ENCODE measurements around the gene CMTM1.
"Not testable (repeated sequence)": the region's sequence is repeated elsewhere in the genome, so short reads cannot be mapped to it uniquely, and the experiment has no call there.

CMTM1 gene

DNA sequence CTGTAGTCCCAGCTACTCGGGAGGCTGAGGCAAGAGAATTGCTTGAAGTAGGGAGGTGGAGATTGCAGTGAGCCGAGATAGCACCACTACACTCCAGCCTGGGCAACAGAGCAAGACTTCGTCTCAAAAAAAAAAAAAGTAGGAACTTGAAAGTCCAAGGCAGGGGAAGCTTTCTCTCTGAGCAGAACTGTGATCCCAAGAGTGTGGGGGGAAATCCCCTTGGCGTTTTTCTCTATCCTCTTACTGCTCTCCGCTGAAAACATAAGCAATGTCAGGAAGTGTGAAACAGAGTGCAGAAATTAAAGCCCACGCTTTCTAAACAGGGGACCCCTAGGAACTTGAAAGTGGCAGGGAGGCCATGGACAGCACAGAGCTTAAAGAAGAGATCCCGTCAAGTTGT lies 28.5 kb downstream of the CMTM1 start:
- no peak for DNase-seq

DNA sequence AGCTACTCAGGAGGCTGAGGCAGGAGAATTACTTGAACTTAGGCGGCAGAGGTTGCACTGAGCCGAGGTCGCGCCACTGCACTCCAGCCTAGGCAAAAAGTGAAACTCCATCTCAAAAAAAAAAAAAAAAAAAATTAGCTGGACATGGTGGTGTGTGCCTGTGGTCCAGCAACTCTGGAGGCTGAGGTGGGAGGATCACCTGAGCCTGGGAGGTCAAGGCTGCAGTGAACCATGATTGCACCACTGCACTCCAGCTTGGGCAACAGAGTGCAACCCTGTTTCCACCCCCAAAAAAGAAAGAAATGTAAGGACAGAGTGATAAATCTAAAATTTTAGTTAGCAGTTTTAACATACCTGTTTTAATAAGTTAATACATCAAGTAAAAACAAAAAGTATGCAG lies 30.3 kb downstream of the CMTM1 start:
- DNase-seq = not testable (repeated sequence)

DNA sequence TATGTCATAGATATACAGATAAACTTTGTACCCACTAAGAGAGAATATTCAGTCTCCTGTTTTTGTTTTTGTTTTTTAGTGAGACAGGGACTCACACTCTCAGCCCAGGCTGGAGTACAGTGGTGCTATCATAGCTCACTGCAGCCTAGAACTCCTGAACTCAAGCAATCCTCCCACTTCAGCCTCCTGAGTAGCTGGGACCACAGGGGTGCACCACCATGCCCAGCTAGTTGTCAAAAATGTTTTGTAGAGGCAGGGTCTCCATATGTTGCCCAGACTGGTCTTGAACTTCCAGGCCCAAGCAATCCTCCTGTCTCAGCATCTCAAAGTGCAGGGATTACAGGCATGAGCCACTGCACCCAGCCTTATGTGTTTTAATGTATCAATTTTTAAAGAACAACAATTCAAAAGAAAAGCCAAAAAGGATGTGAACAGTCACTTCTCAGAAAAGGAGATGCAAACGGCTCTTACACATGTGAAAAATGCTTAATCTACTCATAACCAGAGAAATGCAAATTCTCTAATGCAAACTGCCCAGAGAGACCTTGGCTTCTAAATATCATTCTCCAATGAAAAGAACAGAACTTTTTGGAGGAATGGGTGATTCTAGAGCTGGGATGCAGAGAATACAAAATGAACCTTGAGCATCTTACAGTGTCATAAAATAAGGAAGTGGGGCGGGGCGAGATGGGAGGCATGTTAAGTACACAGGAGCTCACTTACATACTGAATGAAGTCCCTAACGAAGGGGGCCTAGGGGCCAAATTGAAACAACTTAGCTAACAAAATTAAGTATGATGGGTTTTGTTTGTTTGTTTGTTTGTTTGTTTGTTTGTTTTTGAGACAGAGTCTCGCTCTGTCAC lies 31.0 kb downstream of the CMTM1 start:
- DNase-seq = no peak

DNA sequence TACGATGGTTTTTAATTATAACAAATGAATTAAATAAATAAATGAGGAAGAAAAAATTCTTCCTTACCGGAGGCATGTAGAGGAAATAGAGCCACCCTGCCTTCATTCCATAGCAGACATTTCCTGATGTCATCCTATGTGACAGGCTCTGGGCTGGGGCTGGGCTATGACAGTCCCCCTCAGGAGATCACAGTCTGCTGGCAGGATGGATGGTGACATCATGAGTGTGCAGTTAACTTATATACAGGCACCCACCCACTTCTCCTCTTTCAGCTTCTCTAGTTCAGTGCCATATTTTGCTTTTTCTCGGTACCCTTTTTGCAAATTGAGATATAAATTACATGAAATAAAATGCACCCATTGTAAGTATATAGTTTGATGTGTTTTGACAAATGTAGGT lies 31.9 kb downstream of the CMTM1 start:
- DNase-seq = no peak

DNA sequence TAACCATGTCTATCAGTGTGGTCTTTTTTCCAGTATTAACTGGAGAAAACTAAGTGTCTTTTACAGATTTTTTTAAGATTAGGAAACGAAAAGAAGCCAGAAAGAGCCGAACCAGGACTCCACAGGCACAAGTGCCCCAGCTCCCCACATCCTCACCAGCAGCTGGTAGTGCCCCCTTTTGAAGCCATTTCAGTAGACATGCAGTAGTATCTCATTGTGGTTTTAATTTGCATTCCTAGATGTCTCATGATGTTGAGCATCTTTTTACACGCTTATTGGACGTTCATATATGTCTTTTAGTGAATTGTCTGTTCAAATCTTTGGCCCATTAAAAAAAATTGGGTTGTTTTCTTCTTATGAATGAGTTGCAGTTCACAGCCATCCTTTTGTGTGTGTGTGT lies 33.5 kb downstream of the CMTM1 start:
- DNase-seq = no peak

DNA sequence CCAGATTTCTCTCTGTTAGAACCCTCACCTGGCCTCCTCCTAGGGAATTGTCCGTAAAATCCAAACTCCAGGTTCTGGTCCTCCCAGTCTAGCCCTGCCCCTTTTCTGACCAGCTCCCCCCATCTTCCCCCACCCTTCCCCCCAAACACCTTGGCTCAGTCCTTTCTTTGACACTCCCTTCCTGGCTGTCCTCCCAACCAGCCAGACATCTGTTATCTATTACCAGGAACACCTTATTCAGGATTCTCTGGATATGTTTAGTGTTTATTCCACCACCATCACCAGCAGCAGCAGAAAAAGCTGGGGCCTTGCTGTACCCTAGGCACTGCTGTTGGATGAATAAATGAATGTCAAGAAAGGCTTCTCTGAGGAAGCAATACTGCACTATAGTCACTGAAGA lies 34.2 kb downstream of the CMTM1 start:
- DNase-seq = no peak

DNA sequence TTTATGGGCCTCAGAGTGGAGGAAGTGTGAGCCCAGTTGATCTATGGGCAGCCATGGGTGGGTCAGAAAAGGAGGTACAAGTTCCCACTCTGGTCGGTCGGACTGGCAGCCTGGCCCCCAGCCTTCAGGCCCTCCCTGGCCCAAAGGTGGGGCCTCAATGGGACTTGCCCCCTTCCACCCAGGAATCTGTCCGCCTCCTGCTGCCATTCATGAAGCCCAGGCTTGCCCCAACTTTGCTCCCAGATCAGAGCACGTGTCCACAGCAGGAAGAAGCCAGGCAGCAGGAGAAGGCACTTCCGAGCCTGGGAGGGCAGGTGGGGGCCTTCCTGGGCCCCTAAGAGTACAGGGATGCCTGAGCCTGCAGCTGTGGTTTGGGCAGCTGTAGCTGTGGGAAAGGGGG lies 35.2 kb downstream of the CMTM1 start:
- DNase-seq = no peak

DNA sequence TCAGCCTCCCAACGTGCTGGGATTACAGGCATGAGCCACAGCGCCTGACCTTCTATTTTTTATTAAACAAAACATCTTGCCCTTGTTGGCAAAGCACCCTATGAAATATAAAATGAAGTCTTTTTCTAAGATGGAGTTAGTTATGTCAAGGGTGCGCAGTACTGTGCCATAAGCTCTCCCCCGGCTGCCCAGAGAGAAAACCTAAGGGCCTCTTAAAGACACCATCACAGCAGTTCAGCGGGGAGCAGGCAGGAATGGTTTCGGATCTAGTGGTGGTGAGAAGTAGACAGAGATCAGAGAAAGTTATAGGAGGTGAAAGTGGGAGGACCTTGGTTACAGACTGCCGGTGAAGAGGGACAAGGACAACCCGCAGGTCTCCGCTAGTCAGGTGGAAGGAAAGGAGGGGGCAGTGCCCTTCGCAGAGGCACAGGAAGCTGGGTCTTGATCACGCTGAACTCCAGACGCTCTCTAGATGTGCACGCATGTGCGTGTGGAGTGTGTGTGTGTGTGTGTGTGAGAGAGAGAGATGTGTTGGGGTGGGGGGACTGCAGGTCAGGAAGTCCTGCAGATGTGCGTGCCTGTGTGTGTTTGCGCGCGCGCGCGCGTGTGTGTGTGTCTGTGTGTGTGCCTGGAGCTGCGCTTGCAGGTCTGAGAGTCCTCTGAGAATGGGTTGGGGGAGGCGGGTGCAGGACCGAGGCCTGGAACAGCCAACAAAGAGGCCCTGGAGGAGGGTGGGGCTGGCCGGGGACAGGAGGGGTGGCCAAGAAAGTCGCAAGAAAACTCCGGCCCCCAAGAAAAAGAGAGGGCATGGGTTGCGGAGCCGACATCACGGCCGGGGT lies 37.5 kb downstream of the CMTM1 start:
- DNase-seq = peak; percentile 85 to 88

DNA sequence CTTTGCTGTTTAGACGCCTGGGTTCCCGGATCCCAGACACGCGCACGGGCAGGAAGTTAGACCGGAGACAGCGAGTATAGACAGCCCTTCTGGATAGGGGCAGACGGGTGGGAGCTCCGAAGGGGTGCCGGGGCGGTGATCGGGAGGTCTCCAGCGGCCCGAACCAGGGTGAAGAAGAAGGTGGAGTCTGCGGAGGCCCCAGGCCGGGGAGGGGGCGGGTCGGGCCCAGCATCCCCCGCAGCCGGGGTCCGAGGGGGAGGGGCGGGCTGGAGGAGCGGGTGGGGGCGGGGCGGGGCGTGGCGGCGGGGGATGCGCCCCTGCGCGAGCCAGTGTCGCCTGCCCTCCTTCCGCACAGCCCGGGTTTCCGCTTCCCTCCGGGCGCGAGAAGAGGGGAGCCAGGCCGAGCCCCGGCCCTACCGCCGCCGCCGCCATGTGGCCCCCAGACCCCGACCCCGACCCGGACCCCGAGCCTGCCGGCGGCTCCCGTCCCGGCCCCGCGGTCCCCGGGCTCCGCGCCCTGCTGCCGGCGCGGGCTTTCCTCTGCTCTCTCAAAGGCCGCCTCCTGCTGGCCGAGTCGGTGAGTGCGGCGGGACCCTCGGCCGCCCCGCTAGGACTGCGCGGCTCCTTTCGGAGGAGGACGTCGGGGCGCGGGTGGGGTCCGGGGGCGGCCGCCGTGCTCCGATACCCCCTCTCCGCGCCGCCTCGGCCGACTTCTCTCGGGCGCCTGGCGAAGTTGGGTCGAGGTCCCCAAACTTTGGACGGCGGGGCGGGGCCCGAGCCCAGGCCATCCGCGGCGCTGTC lies 38.3 kb downstream of the CMTM1 start, which contains the start of gene CMTM3:
TSS of gene CMTM3 (plus strand) at position 329 of the 801 bp plus-strand sequence. CDS start at position 431, 102 bp downstream.
- peak; percentile 72 to 77 for DNase-seq

DNA sequence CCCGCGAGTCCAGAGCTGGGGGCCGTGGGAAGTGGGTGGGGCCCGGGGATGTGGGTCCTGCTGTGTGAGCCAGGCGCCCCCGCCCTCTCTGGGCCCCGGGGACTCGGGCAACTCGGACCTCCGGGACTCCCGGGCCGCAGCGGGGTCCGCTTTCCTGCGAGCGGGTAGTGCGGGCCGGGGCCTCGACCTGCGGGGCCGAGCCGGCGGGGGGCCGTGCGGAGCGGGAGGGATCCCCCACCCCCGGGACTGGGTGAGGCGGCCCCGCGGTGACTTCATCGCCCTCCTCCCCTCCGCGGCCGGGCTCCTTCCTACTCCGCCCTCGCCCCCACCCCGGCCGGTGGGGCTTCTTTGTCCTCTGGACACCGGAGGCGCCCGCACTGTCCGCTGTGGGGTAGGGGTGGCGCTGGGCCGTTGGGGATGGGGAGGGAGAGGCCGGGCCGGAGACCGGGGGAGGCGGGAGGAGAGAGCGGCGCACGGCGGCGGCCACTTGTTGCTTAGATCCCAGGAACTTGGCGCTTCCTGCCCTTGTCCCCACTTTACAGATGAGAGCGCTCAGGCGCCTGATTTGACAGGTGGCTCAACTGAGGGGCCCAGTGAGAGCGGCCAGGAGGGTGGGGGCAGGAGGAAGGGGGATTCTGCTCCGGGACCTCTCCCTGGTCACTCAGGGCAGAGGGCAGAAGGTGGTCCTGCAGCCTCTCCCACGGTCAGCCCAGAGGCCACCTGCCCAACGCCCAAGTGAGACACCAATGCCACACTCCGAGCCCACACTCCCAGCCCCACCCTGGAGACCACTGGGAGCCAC lies 39.1 kb downstream of the CMTM1 start:
- peak in 1 of 2 donors; percentile 29 for DNase-seq

DNA sequence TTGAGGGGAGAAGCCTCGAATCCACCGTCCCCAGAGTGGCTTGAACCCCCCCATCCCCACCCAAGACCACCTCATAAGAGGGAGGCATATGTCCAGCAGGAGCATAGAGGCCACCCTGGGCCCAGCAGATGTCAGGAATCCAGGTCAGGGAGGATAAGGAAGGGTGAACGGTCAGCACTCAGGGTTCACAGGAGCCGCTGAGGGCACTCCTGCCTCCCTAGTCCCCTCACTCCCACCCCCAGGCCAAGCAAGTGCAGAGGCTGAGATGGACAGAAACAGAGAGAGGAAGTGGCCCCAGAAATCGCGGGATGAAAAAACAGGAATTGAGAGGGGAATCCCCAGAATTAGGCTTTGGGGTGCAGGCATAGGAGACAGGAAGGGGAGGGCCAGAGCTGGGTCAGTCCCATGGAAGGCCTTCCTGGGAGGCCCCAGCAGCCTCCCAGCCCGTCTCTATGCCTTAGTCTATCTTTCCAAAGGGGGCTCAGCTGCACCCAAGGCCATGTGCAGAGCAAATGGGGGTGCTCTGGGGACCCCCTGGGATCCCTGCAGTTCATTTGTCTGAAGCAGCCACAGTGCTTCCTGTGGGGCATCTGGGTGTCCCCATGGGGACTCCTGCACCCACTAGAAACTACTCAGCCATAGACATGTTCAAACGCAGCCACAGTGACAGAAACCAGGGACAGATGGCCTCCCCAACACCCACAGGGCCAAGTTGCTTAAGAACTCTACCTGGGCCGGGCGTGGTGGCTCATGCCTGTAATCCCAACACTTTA lies 39.9 kb downstream of the CMTM1 start:
- DNase-seq = peak; percentile 16 to 20

DNA sequence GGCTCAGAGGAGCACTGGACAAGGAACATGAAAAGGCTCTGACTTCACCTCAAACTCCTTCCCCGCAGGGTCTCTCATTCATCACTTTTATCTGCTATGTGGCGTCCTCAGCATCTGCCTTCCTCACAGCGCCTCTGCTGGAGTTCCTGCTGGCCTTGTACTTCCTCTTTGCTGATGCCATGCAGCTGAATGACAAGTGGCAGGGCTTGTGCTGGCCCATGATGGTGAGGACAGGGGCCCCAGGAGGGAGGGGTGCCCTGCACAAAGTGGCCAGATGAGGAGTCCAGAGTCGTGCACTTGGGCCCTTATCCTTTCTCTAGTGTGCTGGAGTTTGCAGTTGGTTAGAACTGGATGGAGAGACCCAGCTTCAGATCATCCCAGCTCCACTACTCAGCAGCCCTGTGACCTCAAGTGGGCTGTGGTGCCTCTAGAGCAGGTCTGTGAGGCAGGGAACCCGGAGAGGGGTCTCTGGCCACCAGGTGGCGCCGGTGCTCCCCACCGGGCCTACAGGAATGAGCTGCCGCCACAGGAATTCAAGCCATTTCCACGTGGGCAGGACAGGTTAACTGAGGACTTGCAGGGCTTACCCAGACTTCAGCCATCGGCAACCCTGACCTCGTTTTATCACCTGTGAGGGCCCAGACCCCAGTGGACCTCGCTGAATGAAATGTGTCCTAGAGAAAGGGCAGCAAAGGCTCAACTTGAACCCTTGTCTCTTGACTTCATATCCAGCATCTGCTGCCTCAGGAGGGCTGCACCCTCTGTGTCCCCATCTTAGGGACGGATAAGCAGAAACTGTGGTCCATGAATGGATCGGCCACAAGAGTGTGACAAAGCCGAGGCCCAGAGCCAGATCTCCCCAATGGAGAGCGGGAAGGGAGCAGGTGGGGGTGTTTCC lies 42.3 kb downstream of the CMTM1 start:
- peak; percentile 77 to 82 for DNase-seq

DNA sequence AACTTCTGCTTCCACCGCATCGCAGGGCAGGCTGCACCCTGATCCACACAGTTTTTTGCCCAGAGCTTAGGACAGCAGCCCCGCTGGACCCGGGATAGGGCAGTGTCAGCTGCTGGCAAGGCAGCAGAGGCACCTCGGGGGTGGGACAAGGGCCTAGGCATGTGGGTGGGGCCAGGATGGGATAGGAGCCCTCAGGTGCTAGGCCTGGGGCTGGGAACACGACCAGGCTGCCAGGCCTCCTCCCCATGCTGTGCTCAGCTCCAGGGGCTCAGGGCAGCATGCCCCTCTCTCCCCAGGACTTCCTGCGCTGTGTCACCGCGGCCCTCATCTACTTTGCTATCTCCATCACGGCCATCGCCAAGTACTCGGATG lies 42.9 kb downstream of the CMTM1 start:
- DNase-seq = no peak

DNA sequence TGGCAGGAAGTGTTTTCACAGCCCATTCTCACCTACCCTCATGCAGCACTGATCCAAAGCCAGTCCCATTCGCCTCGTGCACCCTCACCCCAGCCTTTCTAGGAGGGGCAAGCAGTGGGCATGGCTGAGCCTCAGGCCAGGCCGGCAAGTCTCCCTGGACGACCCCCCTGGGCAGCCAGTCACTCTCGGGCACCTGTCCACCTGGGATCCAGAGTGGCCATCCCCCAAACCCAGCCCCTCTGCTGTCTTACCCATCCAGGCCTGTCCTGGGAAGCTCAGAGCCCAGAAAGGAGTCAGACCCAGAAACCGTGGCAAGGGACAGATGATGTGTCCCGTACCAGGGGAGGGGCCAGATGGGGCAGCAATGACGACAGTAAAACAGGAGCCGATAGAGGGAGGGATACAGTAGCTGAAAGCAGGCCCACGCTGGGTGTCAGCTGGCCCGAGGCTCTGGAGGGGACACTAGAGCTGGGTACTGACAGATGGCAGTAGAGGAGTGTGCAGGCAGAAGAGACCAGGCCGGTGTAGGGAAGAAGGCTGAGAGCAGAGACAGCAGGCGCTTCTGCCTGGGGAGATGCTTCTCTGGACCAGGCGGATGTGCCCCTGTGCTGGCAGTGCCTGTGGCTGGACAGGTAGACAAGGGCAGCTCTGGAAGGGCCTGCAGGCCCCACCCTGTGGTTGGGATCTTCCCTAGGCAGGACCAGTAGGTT lies 44.0 kb downstream of the CMTM1 start:
- DNase-seq = no peak

DNA sequence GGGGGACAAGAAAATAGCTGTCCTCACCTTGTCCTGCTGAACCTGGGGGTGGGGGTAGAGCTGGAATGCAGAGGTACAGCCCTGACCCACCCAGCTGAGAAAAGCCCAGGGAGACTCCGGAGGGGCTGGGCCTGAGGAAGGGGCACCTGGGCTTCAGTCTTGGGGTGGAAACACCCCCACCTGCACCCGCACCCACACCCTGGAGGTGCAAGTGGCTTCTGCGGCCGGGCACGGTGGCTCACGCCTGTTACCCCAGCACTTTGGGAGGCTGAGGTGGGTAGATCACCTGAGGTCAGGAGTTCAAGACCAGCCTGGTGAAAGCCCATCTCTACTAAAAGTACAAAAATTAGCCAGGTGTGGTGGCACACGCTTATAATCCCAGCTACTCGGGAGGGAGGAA lies 45.7 kb downstream of the CMTM1 start:
- not testable (repeated sequence) for DNase-seq

DNA sequence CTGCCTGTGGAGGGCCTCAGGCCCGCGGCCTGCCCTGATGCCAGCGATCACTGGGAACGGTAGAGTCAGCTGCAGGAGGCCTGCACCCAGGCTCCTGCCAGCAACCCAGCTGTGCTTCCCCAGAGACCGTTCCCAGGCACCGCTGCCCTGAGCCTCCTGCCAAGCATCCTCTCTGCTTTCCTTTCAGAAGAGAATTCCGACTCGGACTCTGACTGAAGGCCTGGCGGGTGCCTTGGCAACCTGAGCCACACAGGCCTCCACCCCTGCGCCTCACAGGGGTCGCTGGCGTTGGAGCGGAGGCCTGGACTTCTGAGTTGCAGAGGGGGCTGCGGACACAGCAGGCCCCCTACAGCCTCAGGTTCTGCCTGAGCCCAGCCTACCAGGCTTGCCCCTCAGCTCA lies 46.2 kb downstream of the CMTM1 start:
- DNase-seq = no peak

DNA sequence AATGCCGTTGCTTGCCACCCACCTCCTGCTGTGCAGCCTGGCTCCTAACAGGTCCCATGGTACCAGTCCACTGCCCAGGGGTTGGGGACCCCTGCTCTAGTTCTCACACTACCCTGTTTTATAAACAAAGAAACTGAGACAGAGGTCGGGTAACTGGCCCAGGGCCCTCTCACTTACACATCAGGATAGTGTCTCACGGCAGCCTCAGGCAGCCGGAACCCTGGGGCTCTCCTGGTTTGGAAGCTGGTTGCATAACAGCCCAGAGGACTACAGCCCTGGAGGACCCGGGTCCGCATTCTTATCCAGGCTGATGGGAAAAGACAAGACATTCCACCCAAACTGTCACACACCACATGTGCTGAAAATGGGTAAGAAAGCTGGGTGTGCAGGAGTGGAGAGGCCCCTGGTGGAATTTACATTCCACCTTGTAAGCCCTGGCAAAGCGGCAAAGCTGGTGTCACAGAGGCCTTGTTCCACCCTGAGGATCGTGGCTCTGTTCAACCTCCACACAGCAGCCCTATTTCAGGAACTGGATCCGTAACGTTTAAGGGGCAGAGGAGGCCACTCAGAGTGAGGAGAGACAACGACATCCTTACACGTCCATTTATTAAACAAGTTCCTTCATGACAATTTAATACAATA lies 48.0 kb downstream of the CMTM1 start:
- no peak for DNase-seq

DNA sequence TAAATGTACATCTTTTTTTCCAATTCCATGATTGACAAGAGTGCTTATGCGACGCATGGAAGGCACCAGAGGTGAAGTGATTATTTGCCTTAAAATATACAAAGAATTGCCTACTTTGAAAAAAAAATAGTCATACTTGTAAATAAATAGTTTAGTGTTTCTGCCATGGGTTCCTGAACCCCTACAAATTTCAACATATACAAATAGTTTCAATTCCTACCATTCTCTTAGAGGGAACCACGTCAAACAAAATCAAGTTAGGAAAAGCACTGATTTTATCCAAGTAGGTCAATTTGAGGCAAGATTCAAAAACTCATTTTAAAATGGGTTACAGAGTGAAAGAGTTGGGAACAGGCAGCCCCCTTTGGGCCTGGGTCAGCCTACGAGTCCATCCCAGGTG lies 49.9 kb downstream of the CMTM1 start:
- DNase-seq = no peak

DNA sequence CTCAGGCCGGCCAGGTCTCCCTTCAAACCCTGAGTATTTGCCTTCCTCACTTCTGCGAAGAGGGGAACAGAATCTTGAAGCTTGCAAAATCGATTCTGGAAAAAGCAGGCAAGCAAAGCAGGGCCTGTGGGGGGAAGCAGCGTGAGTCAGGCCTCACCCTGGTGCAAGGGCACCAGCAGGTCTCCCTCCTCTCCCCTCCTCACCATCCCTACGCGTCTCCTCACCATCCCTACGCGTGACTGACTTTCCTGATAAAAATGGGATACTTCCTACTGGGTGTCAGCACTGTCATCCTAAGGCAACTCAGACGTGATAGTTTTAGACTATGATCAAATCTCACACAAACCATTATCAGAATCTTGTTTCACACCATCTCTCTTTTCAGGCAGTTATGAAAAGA lies 50.4 kb downstream of the CMTM1 start:
- DNase-seq = no peak

All from CD4-positive, alpha-beta T cell treated with Interleukin-4 for 1 hour (primary cell).